HG03521 (cell line): ENCODE results near the gene IRF2BP1.
"Not testable (repeated sequence)": the region's sequence is repeated elsewhere in the genome, so short reads cannot be mapped to it uniquely, and the experiment has no call there.

Source experiments
- ATAC-seq: cut with Tn5 transposase; IDR thresholded peaks from one replicate; pipeline ENCODE4 v1.9.1; 2021; ENCODE audit warnings: mild to moderate bottlenecking, moderate library complexity; ENCODE audit not compliant: unreplicated experiment

The IRF2BP1 gene

GRCh38 chr19:45882652-45883585 is 3.0 kb downstream of the IRF2BP1 start:
- ATAC-seq = no peak

DNA sequence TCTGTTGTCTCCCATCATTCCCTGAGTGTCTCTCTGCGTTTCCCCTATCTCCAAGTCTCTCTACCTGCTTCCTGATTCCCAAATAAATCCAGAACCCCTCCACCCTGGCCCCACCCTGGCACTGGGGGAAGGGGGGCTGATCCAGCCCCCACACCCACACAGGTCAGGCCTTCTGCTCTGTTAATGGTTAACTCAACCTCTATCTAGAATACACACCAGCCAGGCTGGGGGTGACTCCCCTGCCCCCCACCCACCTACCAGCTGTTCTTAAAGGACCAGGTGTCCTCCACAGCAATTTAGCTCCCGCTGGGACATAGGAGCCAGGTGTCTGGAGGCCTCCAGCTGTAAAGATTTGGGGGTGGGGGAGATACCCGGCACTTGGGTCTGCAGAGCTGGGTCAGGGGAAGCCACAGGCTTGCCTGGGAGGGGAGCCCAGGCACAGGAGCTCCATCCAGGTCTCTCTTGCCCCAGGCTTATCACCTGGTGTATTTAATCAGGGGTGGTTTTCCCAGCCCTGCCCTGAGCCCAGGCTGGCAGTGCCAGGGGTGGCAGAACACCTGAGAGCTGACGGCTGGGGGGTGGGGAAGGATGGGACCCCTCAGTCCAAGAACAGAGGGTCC is 3.9 kb downstream of the IRF2BP1 start:
- ATAC-seq = no peak

DNA sequence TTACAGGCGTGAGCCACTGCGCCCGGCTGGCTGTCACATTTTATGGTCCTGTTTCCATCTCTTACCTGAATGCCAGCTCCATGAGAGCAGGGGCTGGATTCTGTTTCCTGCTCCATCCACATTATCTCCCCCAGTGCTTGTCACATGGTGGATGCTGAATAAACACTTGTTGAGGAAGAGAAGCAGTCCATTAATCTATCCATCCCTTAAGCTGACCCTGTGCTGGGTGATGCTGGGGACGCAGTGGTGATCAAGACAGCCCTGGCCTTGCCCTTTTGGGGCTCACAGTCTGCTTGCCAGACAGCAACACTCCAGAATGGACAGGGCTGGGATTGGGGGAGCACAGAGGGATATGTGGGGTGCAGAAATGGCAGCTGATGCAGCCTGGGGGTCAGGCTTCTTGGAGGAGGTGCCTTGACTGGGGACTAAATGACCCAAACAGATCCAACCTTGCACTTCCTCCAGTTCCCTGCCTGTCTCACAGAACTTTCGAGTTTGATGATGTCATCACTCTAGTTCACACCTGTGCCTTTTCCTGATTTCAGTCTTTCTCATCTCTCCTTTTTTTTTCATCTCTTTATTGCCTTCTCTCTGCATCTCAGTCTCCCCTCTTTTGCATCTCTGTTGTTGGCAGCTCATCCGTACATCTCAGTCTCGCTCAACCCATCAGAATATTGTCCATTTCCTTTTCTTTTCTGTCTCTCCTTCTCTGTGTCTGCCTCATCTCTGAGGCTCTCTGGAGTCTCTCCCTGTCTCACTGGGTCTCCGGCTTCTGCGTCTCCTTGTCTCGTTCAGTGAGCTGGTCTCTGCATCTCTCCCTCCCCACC is 4.6 kb downstream of the IRF2BP1 start:
- no peak for ATAC-seq

- ATAC-seq = no peak
Observed at GRCh38 chr19:45879971-45880370, 6.0 kb downstream of the IRF2BP1 start.

GRCh38 chr19:45879055-45879454 is 6.9 kb downstream of the IRF2BP1 start:
- ATAC-seq = no peak

DNA sequence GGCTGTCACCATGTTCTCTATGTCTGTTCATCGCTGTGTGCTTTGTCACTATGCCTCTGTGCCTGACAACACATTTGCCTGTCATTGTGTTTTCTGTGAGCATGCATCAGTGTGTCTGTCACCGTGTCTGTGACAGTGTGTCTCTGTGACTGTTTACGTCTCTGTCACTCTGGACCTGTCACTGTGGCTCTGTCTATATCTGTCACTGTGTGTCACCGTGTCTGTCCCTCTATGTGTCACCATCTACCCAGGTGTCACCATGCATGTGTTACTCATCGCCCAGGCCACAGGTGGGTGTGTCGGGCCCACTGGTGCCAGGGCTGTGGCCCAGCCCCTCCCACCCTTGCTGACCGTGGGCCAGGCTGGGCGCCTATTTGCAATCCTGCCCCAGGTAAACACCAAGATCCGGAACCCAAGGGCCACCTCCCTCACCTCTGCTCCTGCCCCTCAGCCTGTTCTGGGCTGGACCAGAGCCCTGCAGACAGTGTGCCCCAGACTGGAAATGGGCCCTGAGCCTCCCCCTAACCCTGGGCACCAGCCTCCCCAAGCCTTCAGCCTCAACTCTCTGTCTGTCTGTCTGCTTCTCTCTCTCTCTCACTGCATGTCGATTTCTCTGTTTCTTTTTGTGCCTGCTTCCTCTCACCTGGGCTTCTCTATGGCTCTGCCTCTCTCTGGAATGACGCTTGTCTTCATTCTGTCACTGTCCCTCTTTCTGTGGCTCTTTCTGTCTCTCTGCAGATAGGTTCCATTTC is 7.7 kb downstream of the IRF2BP1 start:
- ATAC-seq = no peak

DNA sequence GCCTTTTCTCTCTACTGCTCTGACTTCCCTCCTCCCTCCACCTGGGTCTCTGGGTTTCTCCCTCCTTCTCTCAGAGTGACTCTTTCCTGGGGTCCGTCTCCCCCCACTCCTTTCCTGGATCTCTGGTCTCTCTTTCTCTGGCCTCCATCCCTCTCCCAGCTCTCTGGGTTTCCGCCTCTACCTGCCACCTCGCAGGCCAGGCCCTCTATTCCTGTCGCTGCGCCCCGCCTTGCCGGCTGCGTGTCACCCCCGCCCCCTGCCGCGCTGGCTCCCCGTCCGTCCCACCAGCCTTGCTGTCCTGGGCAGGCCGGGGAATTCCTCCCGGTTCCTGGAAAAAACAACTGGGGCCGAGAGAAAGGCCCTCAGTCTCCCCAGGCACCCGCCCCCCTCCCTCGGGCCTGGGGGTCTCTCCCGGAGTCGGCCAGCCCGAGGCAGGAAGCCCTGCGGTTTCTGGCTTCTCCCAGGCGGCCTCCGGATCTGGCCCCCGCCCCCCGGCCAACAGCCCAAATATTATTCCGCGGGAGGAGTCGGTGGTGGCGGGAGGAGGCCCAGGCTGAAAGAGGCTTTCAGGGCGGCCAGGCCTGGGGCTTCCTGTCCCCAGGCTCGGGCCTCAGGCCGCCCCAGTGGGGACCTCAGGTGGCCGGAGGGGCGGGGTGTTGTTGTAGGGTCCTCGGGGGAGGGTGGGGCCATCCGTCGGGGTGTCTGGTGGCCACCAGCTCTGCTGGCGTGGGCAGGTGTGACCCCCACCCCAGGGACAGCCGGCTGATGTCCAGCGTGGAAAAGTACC is 9.3 kb downstream of the IRF2BP1 start:
- no peak for ATAC-seq

GRCh38 chr19:45876161-45876410 is 9.9 kb downstream of the IRF2BP1 start:
- ATAC-seq = no peak

DNA sequence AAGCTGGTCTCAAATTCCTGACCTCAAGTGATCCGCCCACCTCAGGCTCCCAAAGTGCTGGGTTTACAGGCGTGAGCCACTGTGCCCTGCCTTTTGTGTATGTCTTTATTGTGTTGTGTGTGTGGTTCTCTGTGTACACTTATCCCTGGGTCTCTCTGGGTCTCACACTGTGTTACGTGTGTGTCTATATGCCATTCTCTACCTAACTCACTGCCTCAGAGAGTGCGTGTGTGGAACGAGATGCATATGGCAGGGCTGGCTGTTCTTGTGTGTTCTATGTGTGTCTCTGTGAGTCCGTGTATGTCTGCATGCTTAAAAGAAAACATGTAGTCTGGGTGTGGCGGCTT is 11.3 kb downstream of the IRF2BP1 start:
- ATAC-seq = no peak

DNA sequence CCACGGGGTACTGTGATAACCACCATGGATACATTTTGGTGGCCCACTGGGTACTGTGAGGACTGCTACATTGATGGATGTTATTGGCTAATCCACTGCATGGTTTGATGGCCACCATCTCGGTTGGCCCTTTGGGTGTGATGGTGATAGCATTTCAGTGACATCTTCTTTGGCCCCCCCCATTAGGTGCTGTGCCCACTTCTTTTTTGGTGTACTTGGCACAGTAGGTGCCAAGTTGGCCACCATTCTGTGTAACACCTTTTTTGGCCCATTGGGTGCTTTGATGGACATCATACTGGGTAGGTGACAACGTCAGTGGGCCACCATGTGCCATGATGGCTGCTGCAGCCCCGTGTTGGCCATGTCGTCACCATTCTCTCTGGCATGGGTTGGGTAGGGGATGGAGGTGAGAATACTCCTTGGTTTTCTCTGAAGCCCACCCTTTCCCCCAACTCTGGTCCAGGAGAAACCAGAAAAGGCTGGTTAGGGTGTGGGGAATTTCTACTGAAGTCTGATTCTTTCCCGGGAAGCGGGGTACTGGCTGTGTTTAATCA is 12.6 kb downstream of the IRF2BP1 start:
- ATAC-seq = no peak

DNA sequence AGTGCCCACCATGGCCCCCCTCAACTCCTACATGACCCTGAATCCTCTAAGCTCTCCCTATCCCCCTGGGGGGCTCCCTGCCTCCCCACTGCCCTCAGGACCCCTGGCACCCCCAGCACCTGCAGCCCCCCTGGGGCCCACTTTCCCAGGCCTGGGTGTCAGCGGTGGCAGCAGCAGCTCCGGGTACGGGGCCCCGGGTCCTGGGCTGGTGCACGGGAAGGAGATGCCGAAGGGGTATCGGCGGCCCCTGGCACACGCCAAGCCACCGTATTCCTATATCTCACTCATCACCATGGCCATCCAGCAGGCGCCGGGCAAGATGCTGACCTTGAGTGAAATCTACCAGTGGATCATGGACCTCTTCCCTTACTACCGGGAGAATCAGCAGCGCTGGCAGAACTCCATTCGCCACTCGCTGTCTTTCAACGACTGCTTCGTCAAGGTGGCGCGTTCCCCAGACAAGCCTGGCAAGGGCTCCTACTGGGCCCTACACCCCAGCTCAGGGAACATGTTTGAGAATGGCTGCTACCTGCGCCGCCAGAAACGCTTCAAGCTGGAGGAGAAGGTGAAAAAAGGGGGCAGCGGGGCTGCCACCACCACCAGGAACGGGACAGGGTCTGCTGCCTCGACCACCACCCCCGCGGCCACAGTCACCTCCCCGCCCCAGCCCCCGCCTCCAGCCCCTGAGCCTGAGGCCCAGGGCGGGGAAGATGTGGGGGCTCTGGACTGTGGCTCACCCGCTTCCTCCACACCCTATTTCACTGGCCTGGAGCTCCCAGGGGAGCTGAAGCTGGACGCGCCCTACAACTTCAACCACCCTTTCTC is 13.6 kb downstream of the IRF2BP1 start:
- ATAC-seq = no peak

DNA sequence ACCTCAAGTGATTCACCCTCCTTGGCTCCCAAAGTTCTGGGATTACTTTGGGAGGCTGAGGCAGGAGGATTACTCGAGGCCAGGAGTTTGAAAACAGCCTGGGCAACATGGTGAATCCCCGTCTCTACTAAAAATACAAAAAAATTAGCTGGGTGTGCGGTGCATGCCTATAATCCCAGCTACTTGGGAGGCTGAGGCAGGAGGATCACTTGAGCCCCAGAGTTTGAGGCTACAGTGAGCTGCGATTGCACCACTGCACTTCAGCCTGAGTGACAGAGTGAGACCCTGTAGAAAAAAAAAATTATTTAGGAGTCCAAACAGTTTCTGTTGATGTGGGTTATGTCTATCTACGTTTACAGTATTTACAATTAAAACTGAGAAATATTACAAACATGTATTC is 15.1 kb downstream of the IRF2BP1 start:
- no peak for ATAC-seq

- ATAC-seq = not testable (repeated sequence)
Observed at GRCh38 chr19:45867241-45867640, 18.7 kb downstream of the IRF2BP1 start.

DNA sequence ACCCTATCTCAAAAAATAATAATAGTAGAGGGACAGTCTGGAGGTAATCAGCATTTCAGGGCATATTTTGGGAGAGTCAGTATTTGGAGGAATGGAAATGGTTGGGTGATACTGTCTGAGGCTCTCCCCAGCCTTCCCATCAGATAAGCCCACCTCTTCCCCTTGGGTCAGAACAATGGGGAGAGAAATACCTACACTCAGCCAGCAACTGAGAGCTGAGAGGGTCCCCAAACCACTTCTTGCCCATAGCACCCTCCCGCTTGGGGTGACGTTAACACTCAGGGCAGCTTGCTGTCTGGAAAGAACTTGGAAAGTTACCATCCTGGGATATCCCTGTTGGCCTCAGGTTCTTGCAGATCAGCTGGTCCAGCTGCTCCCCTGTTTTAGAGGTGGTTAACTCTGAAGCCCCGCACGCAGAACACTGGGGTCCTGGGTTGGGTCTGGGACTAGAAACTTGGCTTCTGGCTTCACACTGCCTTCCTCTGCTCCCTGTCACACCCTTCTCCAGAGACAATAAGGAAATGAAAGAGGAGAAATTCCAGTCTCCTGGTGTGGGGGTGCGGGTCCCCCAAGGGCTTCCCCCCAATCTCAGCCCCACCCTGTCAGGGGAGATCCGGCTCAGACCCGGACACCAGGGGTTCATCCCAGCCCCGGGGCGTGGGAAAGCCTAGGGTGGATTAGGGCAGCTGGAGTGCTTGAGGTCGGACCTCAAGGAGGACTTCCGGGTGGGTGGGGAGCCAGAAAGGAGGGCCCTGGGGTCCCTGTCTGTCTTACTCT is 19.4 kb downstream of the IRF2BP1 start:
- no peak for ATAC-seq

- no peak for ATAC-seq
Observed at GRCh38 chr19:45865269-45865948, 20.5 kb downstream of the IRF2BP1 start.

- no peak for ATAC-seq
Observed at GRCh38 chr19:45864629-45865082, 21.3 kb downstream of the IRF2BP1 start.

GRCh38 chr19:45863840-45864628 is 21.9 kb downstream of the IRF2BP1 start, which contains the start of gene FOXA3:
Gene FOXA3 (plus strand): TSS chr19:45864326. CDS start chr19:45864457, 131 bp downstream.
- ATAC-seq = no peak
